ENCODE data around the gene SETD4.
"Not testable (repeated sequence)": the region's sequence is repeated elsewhere in the genome, so short reads cannot be mapped to it uniquely, and the experiment has no call there.

Gene SETD4

DNA sequence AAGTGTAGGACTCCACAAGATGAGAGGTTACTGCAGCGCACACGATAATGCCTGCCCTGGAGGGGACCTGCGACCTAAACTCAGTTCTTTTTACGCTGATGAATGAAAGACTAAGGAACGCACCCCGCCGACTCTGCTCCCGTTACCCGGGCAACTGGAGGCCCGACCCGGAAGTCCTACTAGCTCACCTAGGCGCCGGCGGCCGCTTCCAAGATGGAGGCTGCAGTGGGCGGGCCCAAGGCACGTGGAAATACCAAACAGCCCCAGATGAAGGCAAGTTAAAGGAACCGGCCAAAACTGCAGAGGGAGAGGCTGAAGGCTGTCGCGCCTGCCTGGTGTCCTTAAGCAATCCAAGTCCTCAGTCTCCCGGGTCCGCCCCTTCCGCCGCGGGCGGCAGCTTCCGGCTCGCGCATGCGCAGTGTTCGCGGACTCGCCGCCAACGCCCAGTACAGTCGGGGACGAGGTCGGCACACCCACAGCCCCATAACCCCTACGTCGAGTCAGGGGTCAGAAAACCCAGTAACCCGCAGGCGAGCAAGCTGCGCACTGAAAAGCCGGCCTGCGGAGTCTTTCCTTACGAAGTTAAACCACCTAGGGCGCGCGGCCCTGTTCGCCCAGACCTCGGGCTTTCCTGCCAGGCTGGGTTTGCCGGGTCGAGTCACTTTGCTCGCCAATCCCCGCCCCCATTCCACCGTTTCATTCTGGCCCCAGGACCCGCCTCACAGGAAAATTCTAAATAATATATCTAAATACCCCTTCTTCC is at the start of gene SETD4:
Gene SETD4, minus strand, starts transcription at position 368 of the 763 bp plus-strand sequence. CDS start 1,638 bp downstream, outside the sequence.
- peak; percentile 89 for DNase-seq (ENCODE audit: low read depth)

DNA sequence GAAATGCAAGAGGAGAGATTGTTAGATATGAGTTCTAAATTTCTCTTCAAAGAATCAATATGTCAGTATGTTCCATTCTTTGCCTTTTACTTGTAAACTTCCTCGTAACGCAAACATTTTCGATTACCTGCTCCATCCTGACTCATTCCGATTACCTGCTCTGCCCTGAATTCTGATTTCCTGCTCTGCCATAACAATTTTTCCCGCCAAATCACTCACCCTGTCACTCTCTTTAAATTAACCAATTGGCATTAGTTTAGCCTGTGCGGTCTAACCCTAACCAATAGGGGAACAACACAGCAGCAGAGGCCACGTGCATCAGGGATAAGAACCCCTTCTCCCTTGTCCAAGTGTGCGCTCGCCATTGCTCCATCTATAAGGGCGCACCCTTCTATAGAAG is 49.5 kb upstream of the SETD4 start:
- no peak for DNase-seq (ENCODE audit: low read depth)

- DNase-seq (ENCODE audit: low read depth): no peak
Observed at GRCh38 chr21:36105327-36105842, 45.1 kb upstream of the SETD4 start.

DNA sequence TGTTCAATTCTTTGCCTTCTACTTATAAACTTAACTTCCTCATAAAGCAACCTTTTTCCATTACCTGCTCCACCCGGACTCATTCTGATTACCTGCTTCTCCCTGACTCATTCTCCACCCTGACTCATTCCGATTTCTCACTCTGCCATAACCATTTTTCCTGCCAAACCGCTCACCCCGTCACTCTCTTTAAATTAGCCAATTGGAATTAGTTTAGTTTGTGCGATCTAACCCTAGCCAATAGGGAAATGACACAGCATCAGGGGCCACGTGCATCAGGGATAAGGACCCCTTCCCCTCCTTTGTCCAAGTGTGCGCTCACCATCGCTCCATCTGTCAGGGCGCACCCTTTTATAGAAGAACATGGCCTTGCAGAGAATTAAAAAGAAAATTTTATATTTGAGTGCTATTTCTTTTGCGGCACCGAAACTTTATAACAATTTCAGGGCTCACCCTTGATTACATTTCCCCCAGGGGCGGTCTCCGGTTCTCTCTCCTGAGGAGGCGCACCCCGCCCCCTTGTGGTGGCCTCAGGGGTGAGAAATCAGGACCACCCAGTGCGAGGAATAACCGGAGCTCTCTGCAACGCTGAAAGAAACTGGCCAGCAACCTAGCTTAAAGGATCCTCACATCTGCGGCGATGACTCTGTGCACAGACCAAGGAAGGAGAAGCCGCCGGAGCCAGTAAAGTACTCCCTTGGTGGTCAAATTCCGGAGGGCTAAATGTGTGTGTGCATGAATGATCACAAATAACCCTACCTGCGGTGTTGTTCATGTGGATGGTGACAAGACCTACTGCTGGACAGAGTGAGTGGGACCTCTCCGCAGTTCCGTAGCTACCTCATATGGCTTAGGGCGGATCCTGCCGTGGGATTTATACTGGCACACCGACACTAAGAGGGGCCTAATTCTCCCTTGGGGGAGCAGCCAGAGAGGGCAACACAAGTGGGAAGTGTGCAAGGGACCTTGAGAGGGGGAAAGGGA is 44.3 kb upstream of the SETD4 start:
- DNase-seq (ENCODE audit: low read depth): peak; percentile 35

DNA sequence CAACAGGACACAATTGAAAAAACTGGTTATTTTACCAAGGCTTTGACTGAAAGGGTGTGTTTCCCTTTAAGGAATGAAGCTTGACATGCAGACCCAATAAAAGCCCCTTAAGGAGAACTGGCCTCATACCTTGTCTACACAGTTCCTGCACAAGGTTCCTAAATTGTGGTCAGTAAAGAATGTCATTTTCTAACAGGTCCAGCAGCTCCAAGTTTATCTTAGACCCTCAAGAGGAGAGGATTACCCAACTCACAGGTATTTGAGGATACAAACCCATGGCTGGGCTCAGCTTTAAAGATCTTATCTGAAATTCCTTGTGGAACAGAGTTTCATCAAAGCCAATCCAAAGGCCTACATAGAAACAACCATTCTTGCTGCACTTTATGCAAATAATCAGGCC is 43.1 kb upstream of the SETD4 start:
- DNase-seq (ENCODE audit: low read depth): no peak

- DNase-seq (ENCODE audit: low read depth): no peak
Observed at GRCh38 chr21:36100971-36101641, 40.8 kb upstream of the SETD4 start.

- not testable (repeated sequence) for DNase-seq (ENCODE audit: low read depth)
Observed at GRCh38 chr21:36099695-36100211, 39.4 kb upstream of the SETD4 start.

- no peak for DNase-seq (ENCODE audit: low read depth)
Observed at GRCh38 chr21:36099000-36099399, 38.7 kb upstream of the SETD4 start.

DNA sequence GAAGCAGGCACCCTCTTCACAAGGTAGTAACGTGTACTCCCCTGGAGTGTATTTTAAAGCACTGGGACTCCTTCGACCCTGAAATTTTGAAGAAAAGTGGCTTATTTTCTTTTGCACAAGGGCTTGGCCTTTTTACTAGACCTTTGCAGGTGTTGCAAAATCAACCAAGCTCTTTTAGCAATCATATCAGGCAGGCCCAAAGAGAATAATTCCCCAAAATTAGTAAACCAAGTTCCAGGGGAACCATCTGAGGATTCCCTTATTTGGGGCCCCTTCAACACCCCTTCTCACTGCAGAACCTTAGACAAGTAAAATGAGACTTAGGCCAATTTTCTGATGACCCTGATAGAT is 37.8 kb upstream of the SETD4 start:
- no peak for DNase-seq (ENCODE audit: low read depth)

- DNase-seq (ENCODE audit: low read depth): no peak
Observed at GRCh38 chr21:36097427-36098181, 37.3 kb upstream of the SETD4 start.

DNA sequence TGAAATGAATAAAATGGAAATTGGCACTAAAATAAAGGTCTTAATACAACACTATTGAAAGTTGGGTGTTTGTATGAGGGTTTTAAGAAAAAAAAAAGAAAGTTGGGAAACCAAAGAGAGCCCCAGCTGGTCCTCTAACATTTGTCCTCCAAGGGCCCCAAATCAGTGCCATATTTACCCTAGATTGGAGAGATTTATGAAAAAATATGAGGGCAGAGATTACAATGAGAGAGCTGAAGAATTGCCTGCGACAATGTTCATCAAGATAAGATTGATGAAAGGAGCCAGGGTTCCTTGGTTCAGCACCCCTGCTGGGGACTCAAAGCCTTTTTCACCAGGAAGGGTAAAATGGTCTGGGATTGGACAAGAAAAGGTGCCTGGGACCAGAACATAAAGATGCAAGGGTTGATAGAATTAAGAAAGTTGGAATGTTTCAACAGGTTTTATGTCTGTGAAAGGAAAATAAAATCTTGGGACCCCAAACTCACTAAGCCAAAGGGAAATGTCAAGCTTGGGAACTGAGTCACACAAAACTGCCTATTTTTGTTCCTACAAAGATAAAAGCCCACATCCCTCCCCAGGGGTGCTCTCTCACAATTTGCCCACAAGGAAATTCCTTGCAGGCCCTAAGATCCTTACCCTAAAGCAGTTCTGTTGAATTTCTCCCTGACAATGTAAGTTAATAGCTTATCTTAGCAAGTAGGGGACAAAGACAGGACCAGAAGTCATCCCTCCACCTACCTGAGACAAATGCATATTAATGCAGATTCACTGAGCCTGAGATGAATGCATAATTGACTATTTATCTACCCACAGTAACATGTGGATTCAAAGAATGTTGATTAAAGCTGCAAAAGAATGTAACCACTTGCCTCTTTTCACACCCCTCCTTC is 36.3 kb upstream of the SETD4 start:
- DNase-seq (ENCODE audit: low read depth): no peak

GRCh38 chr21:36093512-36093911 is 33.2 kb upstream of the SETD4 start:
- no peak for DNase-seq (ENCODE audit: low read depth)

DNA sequence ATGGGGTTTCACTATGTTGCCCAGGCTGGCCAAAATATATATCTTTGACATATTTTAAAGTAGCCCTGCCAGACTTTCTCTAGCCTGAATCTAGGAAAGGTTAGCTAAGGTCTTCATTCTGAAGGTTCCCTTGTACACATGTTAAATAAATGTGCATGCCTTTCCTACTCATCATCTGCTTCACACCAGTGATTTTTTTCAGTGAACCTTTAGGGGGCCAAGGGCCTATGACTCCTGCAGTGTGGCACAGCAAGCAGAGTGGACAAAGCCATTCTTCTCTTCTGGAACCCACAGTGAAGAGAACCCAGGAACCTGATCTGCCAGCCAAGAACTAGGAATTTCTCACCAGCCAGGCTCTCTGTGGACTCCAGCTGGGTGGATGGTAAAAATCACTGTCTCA is 32.4 kb upstream of the SETD4 start:
- DNase-seq (ENCODE audit: low read depth): no peak

- DNase-seq (ENCODE audit: low read depth): no peak
Observed at GRCh38 chr21:36089946-36090345, 29.6 kb upstream of the SETD4 start.

- no peak for DNase-seq (ENCODE audit: low read depth)
Observed at GRCh38 chr21:36087362-36088138, 27.2 kb upstream of the SETD4 start.

DNA sequence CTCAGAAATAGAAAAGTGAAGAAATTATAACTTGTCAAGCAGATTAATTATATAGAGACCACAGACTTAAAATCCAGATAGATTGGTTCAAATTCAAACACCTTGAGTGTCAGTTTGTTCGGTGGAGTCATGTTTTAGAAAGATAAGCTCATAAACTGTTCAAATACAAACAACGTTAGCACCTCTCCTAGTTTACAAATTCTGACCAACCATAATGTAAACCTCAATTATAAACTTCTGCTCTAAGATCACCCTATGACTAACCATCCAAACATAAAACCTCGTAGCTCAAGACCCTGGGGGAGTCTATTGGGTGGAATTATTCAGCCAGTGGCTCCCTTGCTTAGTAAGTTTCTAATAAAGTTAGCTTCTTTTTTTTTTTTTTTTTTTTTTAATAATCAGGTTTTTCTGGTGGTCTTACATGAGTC is 21.9 kb upstream of the SETD4 start:
- DNase-seq (ENCODE audit: low read depth): no peak

DNA sequence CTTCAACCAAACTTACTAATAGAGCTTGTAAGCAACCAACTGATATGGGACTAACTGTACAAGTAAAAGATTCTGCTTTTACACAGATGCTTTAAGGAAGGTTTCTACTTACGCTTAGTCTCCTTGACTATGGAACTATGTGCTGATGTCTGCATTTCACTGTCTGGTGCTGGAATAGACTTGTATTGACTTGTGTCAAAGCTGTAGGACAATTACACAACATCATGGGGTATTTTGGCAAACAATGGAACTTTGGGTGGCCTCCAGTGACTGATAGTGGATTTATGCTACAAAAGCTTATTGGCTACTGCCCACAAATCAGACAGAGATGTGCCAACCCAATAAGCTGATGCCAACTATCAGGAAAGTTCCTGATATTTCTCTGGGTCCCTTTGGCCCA is 20.1 kb upstream of the SETD4 start:
- no peak for DNase-seq (ENCODE audit: low read depth)

DNA sequence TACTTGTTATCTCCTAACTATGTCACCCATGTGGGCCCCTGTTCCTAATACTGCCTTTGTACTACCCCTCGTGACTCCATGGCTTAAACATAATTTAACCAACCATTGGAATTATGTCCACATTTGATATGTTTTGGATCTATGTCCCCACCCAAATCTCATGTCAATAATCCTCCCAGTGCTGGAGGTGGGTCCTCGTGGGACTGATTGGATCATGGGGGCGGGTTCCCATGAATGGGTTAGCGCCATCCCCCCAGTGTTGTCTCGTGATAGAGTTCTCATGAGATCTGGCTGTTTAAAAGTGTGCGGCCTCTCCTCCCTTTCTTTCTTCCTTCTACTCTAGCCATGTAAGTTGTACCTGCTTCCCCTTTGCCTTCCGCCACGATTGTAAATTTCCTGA is 19.3 kb upstream of the SETD4 start:
- DNase-seq (ENCODE audit: low read depth): no peak

- DNase-seq (ENCODE audit: low read depth): no peak
Observed at GRCh38 chr21:36079010-36079649, 18.8 kb upstream of the SETD4 start.

Data from stimulated activated CD8-positive, alpha-beta memory T cell treated with anti-CD3 and anti-CD28 coated beads, Interleukin-12 subunit alpha, Interleukin-12 subunit beta, amount 100 ng/mL, for 4 hours (primary cell).